ENCODE results near the gene ANKH.

The ANKH gene

DNA sequence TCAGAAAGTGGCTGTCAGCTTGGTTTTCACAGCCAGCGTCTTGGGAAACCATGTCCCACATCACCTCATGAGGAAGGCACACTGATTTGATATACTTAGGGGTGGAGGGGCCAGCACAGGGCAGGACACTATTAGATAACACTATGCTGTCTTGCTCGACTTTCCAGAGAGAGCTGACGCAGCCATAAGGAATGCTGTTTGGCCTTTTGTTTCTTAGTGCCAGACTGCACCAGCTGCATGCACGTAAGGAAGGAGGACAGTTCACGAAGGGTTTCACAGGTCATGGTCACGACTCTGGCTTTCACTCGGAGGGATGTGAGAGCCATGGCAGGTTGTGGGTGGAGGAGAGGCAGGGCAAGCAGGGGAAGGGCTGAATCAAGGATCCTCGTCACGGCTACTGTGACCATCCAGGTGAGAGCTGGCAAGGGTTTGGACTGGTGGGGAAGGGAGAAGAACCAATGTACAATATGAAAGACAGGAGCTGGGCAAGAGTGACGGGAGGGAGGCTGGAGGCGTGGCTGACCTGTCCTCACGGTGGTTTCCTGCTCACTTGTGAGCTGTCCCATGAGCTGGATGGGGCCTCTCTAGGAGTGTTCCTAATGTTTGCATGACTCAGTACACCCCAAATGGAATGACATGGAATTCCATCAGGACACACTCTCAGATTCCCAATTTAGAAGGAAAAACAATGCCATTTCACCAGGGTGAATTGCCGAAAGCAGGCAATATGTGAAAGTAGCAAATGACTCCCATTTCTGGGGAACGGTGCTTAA lies 145.3 kb downstream of the ANKH start:
- Mint-ChIP-seq H3K27ac (peak overlapping the region; percentile 84), H3K27me3 (peaks cover 5% of the 10 kb centered on the region), H3K36me3 (ENCODE audit: low read depth) (peaks cover 43% of the 10 kb centered on the region), H3K4me1 (ENCODE audit: low read depth) (peaks cover 53% of the 10 kb centered on the region), H3K4me3 (no peak overlapping the region), H3K9me3 (no peaks in the 10 kb centered on the region)
- intact Hi-C loops (cut with micrococcal nuclease): loop anchor here (2.0 to 10.0 kb wide), 3 partner anchors 145 to 276 kb away; partner anchors contain the start of gene ANKH

DNA sequence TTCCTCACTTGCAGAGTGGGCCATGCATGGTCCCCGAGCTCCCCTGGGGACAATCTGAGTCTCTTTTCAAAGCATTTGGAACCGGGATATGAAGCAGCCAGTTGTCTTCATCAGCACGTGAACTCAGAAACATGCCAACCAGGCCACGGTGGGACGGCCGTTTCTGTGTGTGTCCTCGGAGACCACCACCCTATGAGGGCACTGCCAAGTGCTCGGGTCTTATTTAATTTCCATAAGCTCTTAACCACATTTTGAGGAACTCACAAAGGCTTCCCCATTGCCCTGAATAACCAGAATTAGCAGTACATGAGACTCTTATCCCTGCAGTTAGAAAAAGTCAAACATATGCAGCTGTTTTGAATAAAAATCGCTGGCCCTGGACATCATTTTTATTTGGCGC lies 146.9 kb downstream of the ANKH start:
- intact Hi-C loops (cut with micrococcal nuclease): loop anchor here (5.0 to 10.0 kb wide), 2 partner anchors 220 to 278 kb away; no protein-coding TSS in a partner anchor
- H3K4me1 Mint-ChIP-seq (ENCODE audit: low read depth): peaks cover 60% of the 10 kb centered on the region
- no peaks in the 10 kb centered on the region for H3K9me3 Mint-ChIP-seq
- peaks cover 5% of the 10 kb centered on the region for H3K27me3 Mint-ChIP-seq
- peaks cover 35% of the 10 kb centered on the region for H3K36me3 Mint-ChIP-seq (ENCODE audit: low read depth)
- H3K4me3 Mint-ChIP-seq: no peak overlapping the region
- H3K27ac Mint-ChIP-seq: peak overlapping the region; percentile 84

DNA sequence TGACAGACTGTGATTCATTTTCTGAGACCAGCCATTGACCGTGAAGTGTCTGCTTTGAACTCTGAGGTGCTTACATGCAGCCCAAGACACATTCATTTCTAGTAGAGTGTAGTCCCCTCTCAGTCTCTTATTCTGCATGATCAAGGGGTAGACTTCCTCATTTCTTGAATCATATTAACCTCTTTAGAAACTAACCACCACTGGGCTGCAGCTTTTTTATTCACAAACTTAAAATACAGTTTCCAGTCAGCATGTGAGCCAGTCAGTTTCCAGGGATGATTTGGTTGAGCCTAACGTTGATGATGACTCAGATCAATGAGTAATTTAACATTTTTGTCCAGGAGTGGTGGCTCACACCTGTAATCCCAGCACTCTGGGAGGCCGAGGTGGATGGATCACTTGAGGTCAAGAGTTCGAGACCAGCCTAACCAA lies 147.9 kb downstream of the ANKH start:
- peak overlapping the region; percentile 84 for H3K27ac Mint-ChIP-seq

DNA sequence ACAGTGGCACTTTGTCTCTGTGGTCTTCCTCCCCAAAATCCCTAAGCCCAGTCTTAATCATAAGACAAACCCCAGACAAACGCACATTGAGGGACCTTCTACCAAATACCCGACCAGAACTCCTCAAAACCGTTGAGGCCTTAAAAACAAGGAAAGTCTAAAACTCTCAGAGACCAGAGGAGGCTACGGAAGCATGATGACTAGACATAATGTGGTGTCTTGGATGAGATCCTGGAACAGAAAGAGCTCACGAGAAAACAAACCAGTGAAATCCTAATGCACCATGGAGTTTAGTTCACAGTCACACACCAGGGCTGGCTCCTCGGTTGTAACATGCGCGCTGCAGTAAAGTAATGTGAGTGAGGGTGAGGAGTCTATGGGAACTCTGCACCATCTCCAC lies 148.7 kb downstream of the ANKH start:
- peaks cover 34% of the 10 kb centered on the region for H3K36me3 Mint-ChIP-seq (ENCODE audit: low read depth)
- peaks cover 5% of the 10 kb centered on the region for H3K27me3 Mint-ChIP-seq
- intact Hi-C loops (cut with micrococcal nuclease): loop anchor here (10.0 kb wide), 1 partner anchor 222 kb away; no protein-coding TSS in a partner anchor
- no peak overlapping the region for H3K4me3 Mint-ChIP-seq
- H3K4me1 Mint-ChIP-seq (ENCODE audit: low read depth): peaks cover 60% of the 10 kb centered on the region
- H3K27ac Mint-ChIP-seq: peak overlapping the region; percentile 84
- no peaks in the 10 kb centered on the region for H3K9me3 Mint-ChIP-seq

More for the DNA sequence above, 147.9 kb downstream of the ANKH start:
- no peak overlapping the region for H3K4me3 Mint-ChIP-seq
- peaks cover 30% of the 10 kb centered on the region for H3K36me3 Mint-ChIP-seq (ENCODE audit: low read depth)
- intact Hi-C loops (cut with micrococcal nuclease): loop anchor here (10.0 kb wide), 1 partner anchor 221 kb away; no protein-coding TSS in a partner anchor
- peaks cover 60% of the 10 kb centered on the region for H3K4me1 Mint-ChIP-seq (ENCODE audit: low read depth)
- peaks cover 5% of the 10 kb centered on the region for H3K27me3 Mint-ChIP-seq
- no peaks in the 10 kb centered on the region for H3K9me3 Mint-ChIP-seq

DNA sequence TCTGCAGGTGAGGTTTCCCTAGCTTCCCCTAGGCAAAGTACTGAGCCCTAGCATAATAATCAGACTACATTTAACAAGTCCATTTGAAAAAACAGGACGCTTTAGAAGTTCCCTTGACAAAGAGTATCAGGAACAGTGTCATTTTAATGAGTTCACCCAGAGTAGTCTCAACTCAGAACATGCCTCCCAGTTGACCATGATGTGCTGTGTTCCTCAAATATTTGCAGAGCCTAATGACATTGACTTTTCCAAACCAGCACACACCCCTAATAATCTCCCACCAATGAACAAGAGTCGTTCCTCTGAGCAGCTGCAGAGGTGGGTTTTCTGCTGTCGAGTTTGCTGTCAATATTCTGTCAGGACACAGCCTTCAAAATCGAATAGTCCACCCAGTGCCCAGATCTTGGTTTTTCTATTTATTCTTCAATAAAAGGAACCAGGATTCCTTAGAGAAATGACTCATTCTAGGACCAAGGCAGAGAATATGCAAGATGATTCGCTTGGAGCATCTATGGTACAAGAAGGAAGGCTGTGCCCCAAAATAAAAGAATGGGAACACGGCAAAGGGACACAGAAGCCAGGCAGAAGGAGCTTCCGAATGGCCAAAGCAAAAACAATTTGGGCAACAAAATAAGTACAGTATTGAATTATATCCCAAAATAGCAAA lies 149.5 kb downstream of the ANKH start:
- peak overlapping the region; percentile 84 for H3K27ac Mint-ChIP-seq
- peaks cover 60% of the 10 kb centered on the region for H3K4me1 Mint-ChIP-seq (ENCODE audit: low read depth)
- intact Hi-C loops (cut with micrococcal nuclease): loop anchor here (10.0 kb wide), 1 partner anchor 223 kb away; no protein-coding TSS in a partner anchor
- H3K4me3 Mint-ChIP-seq: no peak overlapping the region
- peaks cover 5% of the 10 kb centered on the region for H3K27me3 Mint-ChIP-seq
- H3K9me3 Mint-ChIP-seq: no peaks in the 10 kb centered on the region
- peaks cover 42% of the 10 kb centered on the region for H3K36me3 Mint-ChIP-seq (ENCODE audit: low read depth)

DNA sequence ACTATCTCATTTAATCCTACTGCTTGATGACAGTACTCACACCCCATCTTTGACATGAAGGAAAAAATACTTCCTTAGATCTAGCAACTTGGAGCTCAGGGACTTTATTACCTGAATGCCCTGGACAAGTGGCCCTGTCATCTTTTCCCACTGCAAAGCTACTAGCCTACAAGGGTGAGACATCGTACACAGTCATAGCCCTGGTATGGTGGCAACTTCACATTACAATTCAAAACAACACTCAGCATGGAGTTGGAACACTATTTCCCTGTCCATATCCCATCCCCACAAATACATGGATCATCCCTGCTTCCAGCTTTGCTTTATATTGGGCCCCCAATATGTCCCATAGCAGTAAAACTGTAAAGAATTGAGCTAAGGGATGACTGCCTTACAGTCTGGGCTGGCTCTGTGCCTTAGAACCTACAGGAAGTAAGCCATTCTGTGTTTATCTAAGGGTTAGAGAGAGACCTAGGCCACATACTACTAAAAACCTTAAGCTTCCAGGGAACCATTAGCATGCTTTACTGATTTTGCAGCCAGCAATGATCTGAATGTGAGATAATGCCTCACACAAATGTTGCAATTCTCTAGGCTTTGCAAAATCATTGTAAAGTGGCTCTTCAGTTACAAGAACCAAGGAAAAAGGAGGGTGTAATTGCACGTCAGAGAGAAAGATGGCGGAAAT lies 151.2 kb downstream of the ANKH start:
- Mint-ChIP-seq H3K4me1 (ENCODE audit: low read depth) (peaks cover 45% of the 10 kb centered on the region), H3K27me3 (no peaks in the 10 kb centered on the region), H3K4me3 (no peak overlapping the region), H3K27ac (no peak overlapping the region), H3K9me3 (no peaks in the 10 kb centered on the region), H3K36me3 (ENCODE audit: low read depth) (peaks cover 45% of the 10 kb centered on the region)
- intact Hi-C loops (cut with micrococcal nuclease): loop anchor here (10.0 kb wide), 1 partner anchor 224 kb away; no protein-coding TSS in a partner anchor

DNA sequence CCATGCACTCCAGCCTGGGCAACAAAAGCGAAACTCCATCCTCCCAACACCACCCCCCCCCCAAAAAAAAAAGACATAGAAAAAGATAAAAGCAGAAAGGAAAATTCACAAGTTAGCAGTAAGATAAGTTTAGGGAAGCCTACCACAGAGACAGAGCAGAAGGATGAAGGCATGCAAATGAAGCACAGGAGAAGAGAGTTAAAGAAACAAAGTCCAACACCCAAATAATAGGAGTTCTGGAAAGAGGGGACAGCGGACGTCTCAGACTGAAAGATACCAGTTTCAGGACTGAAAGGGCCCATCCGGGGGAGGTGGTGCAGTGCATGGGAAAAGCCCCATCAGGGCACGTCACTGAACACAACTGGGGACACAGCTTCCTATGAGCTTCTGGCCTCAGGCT lies 152.8 kb downstream of the ANKH start:
- Mint-ChIP-seq H3K36me3 (ENCODE audit: low read depth) (peaks cover 61% of the 10 kb centered on the region), H3K27ac (no peak overlapping the region), H3K9me3 (no peaks in the 10 kb centered on the region), H3K4me1 (ENCODE audit: low read depth) (peaks cover 35% of the 10 kb centered on the region), H3K4me3 (no peak overlapping the region), H3K27me3 (no peaks in the 10 kb centered on the region)
- intact Hi-C loops (cut with micrococcal nuclease): no loop called here

DNA sequence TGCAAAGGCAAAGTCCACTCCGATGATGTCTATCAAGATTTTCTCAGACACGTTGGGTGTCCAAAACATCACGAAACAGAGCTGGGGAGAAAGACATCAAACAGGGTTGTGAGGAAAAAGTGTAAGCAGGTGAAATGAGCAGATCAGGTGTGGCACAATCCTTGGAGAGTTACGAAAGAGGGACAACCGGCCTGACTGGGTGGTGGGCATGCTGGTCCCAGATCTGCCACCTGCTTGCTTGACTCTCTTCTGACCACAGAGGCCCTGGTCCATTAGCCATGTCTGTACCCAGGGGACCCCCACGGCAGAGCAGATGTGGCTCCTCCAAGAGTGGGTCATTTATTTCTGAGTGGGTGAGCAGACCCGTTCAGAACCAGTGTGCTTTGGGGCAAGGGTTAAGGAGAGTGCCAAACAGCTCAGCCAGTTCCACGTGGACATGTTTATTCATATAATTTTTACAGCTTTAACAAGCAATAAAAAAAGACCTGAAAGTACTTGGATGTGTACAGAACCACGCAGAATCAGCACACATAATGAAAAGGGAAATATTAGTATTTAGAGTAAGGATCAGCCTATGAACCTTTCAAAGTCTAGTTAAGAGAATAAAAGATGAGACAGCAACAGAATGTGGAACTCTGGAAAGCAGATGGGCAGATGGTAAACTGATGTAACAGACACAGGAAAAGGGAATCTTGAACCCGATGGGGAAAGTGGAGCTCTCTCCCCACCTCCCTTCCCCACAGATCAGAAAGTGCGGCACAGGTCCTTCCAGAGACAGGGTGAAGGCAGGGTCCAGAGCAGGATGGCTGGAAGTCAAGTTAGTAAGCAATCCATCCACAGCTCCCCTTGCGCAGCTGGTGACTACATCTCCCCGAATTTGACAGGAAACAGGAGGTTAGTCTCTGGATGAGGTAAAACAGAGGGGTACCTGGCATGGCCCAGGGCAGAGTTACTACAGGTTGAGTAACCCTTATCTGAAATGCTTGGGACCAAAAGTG lies 154.5 kb downstream of the ANKH start:
- Mint-ChIP-seq H3K4me3 (no peak overlapping the region), H3K4me1 (ENCODE audit: low read depth) (peaks cover 27% of the 10 kb centered on the region), H3K36me3 (ENCODE audit: low read depth) (peaks cover 78% of the 10 kb centered on the region), H3K27me3 (no peaks in the 10 kb centered on the region), H3K27ac (no peak overlapping the region), H3K9me3 (no peaks in the 10 kb centered on the region)
- intact Hi-C loops (cut with micrococcal nuclease): no loop called here

DNA sequence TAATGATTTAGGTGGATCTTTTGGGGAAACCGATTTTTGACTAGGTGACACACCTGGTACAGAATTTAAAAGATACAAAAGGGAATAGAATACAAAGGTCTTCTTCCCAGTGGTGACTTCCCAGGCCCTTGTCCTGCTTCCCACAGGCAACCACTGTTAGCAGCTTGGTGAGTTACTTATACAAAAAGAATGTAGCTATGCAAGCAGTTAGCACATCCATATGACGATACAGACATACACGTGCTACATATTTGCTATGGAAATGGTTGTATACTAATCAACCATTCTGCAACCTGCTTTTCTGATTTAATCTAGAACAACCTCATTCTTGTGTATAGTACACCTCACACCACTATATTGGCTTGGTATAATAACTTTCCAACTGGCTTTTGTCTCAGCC lies 156.1 kb downstream of the ANKH start:
- Mint-ChIP-seq H3K4me1 (ENCODE audit: low read depth) (peaks cover 29% of the 10 kb centered on the region), H3K9me3 (no peaks in the 10 kb centered on the region), H3K27ac (no peak overlapping the region), H3K27me3 (no peaks in the 10 kb centered on the region), H3K36me3 (ENCODE audit: low read depth) (peaks cover 86% of the 10 kb centered on the region), H3K4me3 (no peak overlapping the region)
- intact Hi-C loops (cut with micrococcal nuclease): no loop called here

DNA sequence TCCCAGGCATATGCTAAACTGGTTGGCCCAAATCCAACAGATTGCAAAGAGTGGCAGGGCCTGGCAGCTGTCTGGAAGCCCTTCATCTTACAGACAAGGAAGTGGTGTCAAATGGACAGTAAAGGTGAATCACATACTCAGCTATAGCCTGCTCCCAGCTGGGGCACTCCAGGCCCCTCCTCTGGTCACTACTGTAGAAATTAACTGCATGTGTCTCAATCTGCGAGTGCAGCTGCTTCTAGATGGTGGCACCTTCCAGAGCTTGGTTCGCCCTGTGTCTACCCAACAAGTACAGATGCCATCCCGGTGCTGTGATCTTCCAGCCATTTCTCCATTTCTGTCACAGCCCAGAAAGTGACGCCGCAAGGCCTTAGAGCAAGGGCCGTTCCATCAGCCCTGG lies 156.9 kb downstream of the ANKH start:
- no peak overlapping the region for H3K4me3 Mint-ChIP-seq
- H3K36me3 Mint-ChIP-seq (ENCODE audit: low read depth): peaks cover 93% of the 10 kb centered on the region
- H3K27ac Mint-ChIP-seq: no peak overlapping the region
- no peaks in the 10 kb centered on the region for H3K27me3 Mint-ChIP-seq
- intact Hi-C loops (cut with micrococcal nuclease): no loop called here
- H3K9me3 Mint-ChIP-seq: no peaks in the 10 kb centered on the region
- peaks cover 29% of the 10 kb centered on the region for H3K4me1 Mint-ChIP-seq (ENCODE audit: low read depth)

DNA sequence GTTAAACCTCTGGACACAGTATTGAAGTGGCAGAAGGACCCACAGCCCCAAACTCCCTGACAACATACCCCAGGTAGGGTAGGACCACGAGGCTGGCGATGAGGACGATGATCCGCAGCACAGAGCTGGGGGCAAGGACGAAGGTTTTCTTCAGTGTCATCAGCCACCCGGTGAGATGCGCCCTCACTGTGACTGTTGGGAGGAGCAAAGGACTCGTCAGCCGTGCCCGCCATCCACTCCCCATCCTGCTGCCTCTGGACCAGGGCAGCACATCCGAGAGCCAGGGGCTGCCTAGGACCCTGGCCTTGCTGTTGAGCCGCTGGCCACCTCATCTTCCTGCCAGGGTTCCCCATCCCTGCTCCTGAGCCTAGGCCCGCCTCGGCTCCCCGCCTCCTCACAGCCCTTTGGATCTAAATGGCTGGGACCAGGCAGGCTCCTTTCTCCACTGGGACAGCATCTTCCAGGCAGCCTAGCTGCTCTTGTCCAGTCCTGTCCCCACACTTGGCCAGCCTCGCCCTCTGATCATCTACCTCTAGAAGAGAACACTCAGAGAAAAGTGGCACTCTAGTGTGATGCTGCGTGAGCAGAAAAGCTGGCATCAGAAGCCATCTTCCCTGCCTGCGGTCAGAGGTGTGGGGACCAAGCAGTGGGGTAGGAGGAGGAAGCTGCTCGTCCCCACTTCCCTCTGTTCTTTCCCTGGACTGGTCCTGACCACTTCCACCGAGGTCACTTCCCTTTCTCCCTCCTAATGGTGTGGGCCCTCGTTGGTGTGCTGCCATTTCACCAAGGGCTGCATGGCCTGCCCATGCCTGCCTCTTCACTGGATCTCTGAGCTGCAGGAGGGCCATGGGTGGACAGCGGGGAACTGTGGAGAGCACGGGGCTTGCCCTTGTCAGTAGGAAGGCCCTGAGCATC lies 157.8 kb downstream of the ANKH start:
- intact Hi-C loops (cut with micrococcal nuclease): no loop called here
- Mint-ChIP-seq H3K27me3 (no peaks in the 10 kb centered on the region), H3K4me3 (no peak overlapping the region), H3K36me3 (ENCODE audit: low read depth) (peaks cover 99% of the 10 kb centered on the region), H3K9me3 (no peaks in the 10 kb centered on the region), H3K27ac (peak overlapping the region; percentile 65), H3K4me1 (ENCODE audit: low read depth) (peaks cover 29% of the 10 kb centered on the region)

DNA sequence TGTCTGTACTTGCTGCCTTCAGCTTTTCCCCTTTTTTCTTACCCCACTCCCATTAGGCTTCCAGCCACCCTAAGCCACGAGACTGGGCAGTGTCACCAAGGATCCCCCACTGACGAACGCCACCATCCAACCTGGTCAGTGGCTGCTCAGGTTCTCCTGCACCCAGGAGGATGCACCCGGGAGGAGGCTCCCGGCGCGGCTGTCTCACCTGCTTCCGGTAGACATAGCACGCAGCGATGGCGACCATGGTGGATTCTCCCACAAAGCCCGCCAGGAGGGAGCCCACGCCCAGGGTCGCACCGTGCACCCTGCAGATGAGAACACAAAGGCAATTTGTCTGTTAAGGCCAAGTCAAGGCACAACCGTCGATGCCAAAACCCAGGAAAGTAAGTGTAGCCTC lies 158.9 kb downstream of the ANKH start:
- H3K27ac Mint-ChIP-seq: no peak overlapping the region
- no peaks in the 10 kb centered on the region for H3K9me3 Mint-ChIP-seq
- no peak overlapping the region for H3K4me3 Mint-ChIP-seq
- peaks cover 29% of the 10 kb centered on the region for H3K4me1 Mint-ChIP-seq (ENCODE audit: low read depth)
- H3K36me3 Mint-ChIP-seq (ENCODE audit: low read depth): peaks cover 99% of the 10 kb centered on the region
- no peaks in the 10 kb centered on the region for H3K27me3 Mint-ChIP-seq
- intact Hi-C loops (cut with micrococcal nuclease): no loop called here

Measured in dendritic cell treated with granulocyte-macrophage colony-stimulating factor and Interleukin-4, amounts not matched to agents 40 ng/mL and 50 ng/mL, for 4 days (primary cell).